Fibroblast of skin of scalp (primary cell): ENCODE results near the gene SLC2A1.

Experiments used
- DNase-seq: peaks from one replicate; pipeline ENCODE4 v3.0.0-alpha.2; 2013

Gene SLC2A1

DNA sequence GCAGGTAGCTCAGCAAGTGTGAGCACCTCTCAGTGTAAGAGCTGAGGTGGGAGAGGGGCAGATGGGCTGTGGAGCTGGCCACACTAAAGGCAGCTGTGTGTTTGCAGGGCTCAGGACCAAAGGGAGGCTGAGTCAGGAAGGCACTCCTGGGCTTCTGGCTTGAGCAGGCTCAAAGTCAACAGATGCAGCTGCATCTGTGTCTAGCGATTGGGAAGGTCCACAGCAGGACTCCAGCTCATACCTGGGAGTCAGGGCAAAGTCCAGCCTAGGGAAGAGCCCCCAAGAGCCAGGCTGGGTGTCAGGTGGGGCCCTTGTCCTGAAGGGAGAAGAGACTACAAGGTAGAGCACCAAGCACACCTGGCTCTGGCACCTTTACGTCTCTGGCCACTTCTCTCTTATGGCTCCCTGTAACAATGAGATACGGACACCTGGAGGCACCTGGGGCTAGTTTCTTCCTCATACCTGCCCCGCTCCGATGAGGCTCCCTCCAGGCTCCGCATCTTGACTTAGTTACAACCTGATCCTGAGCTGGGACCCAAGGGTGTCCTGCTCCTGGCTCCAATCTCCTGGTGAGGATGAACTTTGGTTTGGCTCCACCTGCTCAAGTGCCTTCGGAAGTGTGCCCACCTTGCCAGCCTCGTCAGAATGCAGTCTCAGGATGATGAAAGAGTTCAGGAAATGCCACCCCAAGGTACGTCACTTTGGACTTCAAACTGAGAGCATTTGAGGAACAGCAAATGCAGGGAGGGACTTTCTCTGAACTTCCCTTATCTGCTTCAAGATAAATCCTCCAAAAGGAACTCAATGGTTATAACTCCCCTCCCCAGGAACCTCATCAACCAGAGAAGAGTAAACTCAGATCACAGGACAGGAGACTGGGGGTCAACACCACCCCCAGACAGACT, 21.5 kb upstream of the SLC2A1 start:
- DNase-seq = no peak

GRCh38 chr1:42979036-42979430, 20.4 kb upstream of the SLC2A1 start:
- peak; percentile 43 for DNase-seq

GRCh38 chr1:42978317-42979035, 19.8 kb upstream of the SLC2A1 start:
- DNase-seq = peak; percentile 64

DNA sequence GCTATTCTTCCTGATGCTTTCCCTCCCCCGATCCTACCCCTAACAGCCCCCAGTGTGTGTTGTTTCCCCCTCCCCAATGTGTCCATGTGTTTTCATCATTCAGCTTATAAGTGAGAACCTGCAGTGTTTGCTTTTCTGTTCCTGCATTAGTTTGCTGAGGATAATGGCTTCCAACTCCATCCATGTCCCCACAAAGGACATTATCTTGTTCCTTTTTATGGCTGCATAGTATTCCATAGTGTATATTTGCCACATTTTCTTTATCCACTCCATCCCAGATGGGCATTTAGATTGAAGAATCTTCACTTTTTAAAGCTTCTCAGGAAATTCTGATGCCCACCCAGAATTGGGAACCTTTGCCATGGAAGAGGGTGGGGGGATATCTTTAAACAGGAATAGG, 19.0 kb upstream of the SLC2A1 start:
- no peak for DNase-seq

- DNase-seq = no peak
These were observed 17.0 kb upstream of the SLC2A1 start for GRCh38 chr1:42975561-42976225.

GRCh38 chr1:42974767-42975437, 16.2 kb upstream of the SLC2A1 start:
- no peak for DNase-seq

DNA sequence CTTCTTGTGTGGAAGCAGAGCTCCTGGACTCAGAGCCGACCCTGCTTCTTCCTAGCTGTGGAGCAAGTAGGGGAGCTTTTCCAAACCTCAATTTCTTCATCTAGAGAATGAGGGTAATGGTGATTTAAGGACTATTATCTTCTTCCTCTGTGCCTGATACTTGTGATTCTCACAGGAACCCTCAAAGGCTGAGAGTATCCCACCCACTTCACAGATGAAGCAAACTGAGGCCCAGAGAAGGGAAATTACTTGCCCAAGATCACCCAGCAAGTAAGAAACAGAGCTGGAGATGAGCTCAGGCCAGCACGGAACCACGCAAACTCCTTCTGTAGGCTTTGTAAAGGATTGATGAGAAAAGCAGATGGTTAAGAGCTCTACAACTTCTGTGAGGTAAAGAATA, 15.1 kb upstream of the SLC2A1 start:
- no peak for DNase-seq

- no peak for DNase-seq
These were observed 14.6 kb upstream of the SLC2A1 start for GRCh38 chr1:42973286-42973685.

- peak; percentile 67 for DNase-seq
These were observed 13.2 kb upstream of the SLC2A1 start for GRCh38 chr1:42971841-42972291.

- no peak for DNase-seq
These were observed 11.5 kb upstream of the SLC2A1 start for GRCh38 chr1:42970143-42970542.

DNA sequence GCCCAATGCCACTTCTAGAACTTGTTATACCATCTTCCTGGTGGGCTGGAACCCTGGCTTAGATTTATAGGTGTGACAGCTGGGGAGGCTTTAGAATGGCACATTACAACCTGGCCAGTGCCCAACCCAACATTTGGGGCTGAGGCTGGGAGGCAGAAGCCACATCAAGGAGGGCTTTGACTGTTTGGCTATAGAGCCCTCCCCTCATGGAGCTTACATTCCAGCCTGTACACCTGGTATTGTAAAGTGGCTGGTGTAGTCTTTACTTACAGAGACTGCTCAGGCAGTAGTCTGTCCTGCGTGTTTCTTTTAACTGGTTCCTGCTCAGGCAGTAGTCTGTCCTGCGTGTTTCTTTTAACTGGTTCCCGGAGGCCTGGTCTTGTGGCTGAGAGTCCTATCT, 10.0 kb upstream of the SLC2A1 start:
- no peak for DNase-seq

GRCh38 chr1:42966688-42967612, 8.3 kb upstream of the SLC2A1 start:
- peak; percentile 85 for DNase-seq

DNA sequence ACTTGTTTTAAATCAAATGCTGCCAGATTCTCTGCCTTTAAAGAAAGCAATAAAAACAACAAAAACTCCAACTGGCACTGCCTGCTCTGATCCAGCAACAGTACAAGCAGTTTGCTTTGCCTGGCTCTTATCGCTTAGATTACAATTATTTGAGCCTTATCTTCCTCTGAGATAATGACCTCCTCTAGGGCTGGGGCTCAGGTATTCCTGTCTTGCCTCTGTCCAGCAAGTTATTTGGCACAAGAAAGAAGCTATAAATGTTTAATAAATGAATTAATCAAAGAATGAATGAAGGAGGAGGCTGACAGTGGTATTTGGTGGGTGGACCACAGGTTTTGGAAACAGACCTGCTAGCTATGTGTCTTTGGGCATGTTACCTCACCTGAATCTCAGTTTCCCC, 6.7 kb upstream of the SLC2A1 start:
- no peak for DNase-seq

DNA sequence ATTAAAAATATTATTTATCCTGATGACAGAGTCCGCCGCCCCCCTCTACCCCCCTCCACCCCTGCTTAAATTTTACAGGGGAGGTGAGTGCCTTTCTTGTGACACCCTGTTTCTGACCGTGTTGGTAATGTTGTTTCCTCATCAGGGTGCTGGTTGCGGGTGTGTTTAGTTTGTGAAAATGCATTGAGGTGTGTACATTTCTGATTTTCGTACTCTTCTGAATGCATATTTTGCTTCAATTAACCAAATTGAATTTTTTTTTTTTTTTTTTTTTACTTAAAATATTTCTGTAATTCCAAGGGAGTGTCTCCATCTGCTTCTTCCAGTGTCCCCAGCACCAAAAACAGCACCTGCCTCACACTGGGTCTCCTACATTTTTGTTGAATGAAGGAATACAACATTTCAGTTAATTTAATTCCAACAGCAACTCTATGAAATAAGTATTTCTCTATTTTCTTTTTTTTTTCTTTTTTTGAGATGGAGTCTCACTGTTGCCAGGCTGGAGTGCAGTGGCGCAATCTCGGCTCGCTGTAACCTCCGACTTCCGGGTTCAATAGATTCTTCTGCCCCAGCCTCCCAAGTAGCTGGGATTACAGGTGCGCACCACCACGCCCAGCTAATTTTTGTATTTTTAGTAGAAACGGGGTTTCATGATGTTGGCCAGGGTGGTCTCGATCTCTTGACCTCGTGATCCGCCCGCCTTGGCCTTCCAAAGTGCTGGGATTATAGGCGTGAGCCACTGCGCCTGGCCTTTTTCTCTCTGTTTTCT, 5.6 kb upstream of the SLC2A1 start:
- DNase-seq = no peak

DNA sequence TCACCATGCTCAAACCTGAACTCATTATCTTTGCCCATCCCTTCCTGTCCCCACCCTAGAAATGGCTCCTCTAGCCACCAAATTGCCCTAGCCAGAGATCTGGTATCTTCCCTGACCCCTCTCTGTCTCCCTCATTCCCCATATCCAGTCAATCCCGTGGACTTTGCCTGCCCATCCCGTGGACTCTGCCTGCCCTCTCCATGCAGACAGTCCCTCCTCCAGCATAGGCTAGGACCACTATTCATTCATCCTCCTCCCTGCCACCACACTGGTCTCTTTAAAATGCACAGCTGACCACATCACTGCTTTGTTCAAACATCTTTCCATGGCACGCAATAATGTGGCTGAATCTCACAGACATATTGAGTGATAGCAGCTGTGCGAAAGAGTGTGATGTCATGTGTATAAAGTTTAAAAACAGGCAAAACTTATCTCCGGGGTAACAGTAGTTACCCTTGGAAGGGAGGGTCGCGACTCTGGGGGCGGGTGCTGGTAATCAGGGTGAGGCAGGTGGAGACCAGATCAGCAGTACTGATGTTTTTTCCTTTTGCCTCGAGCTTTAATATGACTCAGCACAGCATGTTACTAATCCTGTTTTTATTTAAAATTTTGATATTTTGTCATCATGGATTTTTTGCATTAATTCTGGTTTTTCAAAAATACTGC, 4.8 kb upstream of the SLC2A1 start:
- DNase-seq = peak; percentile 88

DNA sequence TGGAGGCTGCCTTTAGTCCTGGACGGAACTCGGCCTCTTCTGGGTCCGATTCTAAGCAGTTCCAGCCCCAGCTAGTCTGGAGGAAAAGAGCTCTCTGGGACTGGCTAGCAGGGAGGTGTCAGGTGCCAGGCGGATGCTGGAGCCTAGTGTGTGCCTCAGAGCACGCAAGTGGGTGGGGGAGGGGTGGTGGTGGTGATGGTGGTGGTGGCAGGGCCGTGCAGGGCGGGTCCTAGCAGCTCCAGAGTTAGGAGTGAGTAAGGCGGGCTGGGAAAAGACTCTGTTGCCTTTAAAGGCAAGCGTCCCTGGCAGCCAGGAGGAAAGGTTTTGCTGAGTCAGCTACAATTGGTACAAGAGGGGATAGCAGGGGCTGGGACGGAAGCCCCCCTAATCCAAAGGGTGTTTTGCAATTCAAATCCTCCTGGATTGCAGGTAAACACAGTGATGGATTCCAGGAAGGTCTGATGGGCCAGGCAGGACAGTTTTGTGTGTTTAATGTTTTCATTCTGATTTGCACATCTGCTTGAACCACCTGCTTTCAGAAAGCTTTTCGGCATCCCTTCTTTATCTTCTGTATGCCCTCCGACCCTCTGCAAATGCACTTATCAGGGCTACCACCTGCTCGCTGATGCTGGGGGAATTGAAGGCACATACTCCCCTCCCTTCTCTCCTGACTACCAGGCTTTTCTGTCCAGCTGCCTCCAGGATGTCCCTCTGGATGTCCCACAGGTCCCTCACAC, 4.1 kb upstream of the SLC2A1 start:
- DNase-seq = peak; percentile 80

DNA sequence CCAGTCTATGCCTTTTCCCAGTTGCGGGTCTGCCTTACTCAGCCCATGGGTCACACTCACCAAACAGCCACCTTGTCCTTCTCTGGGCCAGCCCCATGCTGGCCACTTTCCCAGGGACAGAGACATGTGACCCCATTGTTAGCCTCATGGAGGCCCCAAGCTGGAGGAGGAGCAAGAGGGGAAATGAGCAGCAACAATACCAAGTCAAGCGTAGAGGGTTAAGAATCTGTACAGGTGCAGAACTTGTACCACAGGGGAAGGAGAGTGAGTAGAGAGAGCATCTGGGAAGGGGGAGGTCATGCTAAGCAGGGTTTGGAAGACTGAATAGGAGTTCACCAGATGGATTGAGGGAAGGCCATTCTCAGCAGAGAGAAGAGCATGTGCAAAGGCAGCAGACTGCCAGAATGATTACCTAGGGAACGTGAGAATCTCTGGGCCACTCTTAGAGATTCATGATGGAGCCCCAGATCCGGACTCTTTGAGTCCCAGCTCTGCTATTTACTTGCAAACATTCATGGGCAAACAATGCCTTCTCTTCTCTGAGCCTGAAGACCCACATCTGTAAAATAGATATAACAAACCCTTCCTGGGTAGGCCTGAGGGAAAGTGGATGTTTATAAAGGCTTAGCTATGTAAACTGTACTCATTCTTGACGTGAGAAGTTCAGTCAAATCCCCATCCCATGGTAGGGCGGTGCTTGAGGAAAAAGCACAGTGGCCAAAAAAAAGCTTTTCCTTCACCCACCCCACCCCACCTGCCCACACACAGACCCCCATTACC, 2.8 kb upstream of the SLC2A1 start:
- DNase-seq = no peak

DNA sequence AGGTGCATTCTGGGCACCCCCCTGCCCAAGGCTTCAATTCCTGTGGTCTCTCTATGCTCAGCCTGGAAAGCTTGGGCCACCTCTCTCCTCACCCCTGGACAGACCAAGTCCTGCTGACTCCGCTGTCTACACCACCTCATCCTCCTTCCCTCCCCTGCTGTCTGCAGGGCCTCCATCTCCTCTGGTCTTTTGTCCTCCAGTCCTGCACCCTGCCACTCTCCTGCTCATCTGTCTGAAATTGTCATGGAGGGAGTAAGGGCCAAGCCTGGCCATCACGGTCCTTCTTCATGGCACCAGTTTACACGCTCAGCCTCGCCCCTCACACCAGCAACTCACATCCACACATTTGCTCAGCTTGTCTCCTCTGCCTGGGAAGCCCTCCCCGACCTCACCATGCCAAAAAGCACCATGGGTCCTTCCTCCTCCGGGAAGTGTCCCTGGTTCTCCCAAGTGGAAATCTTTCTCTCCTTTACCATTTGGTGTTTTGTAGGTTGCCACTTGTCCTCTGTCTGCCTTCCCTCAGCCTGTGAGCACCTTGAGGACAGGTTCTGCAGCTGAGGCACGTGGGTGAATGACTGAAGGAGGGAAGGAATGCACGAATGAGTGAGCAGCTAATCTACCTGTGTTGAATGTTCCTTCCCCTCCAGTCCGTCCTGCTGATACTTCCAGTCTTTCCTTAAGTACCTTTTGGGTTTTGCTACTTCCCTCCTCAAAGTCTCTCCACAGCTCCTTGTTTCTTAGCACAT, 2.1 kb upstream of the SLC2A1 start:
- DNase-seq = no peak
